AG09319 (cell line): Measurements from ENCODE around the gene DOCK1.

Source experiments
- DNase-seq: peaks from one replicate; pipeline ENCODE4 v3.0.0-alpha.2; 2010; ENCODE audit warnings: low read depth; ENCODE audit errors: extremely low read depth
- TF ChIP-seq, protein P1 (sequence below): IDR thresholded peaks from 2 replicates; pipeline ENCODE4 v1.5.1; 2011; ENCODE audit warnings: low read depth, mild to moderate bottlenecking, inconsistent platforms, low read length, moderate library complexity

Gene DOCK1

DNA sequence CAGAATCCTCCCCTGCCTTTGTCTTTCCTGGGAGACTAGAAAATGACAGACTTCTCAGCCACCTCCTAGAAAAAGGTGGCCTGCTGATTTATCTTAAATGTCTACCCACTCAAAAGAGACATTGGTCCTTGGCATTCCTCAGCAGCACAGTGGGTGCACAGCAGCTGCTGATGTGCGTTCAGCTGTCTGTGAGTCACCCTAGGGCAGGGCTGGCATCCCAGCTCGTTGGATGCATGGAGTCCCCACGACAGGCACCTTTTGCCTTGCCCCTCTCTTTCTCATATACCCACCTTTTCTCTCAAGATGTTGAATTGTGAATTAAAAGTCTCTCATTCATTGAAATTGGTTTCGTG is 113.0 kb downstream of the DOCK1 start:
- no peak for DNase-seq
- TF ChIP-seq, protein P1, sequence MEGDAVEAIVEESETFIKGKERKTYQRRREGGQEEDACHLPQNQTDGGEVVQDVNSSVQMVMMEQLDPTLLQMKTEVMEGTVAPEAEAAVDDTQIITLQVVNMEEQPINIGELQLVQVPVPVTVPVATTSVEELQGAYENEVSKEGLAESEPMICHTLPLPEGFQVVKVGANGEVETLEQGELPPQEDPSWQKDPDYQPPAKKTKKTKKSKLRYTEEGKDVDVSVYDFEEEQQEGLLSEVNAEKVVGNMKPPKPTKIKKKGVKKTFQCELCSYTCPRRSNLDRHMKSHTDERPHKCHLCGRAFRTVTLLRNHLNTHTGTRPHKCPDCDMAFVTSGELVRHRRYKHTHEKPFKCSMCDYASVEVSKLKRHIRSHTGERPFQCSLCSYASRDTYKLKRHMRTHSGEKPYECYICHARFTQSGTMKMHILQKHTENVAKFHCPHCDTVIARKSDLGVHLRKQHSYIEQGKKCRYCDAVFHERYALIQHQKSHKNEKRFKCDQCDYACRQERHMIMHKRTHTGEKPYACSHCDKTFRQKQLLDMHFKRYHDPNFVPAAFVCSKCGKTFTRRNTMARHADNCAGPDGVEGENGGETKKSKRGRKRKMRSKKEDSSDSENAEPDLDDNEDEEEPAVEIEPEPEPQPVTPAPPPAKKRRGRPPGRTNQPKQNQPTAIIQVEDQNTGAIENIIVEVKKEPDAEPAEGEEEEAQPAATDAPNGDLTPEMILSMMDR: no peak

GRCh38 chr10:127018766-127019165 is 113.5 kb downstream of the DOCK1 start:
- TF ChIP-seq, protein P1: no peak
- DNase-seq: no peak

GRCh38 chr10:127020260-127020659 is 115.0 kb downstream of the DOCK1 start:
- TF ChIP-seq, protein P1: no peak
- DNase-seq: no peak

GRCh38 chr10:127021801-127022200 is 116.6 kb downstream of the DOCK1 start:
- TF ChIP-seq, protein P1: no peak
- no peak for DNase-seq

DNA sequence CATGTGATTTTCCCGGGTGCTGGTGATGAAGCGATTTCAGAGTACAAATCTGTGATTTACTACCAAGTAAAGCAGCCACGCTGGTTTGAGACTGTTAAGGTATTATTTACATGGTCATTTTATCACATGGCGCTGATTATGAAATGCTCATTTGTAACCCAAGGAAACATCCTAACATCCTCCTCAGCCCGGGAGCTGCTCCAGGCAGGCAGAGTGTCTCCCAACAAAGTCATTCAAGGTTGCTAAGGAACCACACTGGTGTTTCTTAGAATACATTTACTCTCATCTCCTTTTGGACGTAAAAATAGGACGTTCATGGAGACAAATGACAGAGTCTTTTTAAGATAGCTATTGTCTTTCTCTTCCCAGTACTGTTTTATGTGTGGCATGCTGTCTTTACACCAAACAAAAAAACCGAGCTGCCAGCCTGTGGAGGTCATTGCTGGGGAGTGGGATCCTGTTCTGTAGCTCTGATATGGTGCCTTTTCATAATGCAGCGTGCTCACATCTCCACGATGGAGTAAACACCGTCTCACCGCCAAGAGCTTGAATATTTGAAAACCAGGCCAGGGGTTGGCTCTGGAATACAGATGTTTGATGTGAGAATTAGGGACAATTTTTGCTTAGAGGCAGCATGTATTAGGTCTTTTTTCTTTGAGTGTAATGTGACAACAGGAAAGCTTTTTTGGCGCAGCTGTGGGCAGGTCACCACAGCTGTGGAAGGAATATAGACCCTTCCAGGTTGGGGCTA is 119.6 kb downstream of the DOCK1 start:
- peak; percentile 66 for DNase-seq
- TF ChIP-seq, protein P1: no peak

DNA sequence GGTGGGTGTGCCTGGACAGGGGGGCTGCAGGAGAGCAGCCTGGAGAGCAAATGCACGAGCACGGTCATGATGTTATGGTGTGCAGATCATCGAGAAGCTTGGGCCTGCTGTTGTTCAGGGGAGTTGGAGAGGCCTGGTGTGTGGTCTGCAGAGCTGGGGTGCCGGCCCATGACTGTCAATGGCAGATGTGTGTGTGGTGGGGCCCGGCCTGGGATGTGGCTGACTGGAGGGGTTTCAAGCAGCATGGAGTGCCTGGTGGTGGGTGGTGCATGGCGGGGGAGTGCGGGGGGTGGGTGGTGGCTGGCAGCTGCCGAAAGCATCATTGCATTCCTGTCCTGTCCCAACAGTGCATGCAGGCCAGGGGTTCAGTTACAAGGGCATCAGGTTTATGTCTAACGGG is 122.6 kb downstream of the DOCK1 start:
- no peak for DNase-seq
- TF ChIP-seq, protein P1: no peak

DNA sequence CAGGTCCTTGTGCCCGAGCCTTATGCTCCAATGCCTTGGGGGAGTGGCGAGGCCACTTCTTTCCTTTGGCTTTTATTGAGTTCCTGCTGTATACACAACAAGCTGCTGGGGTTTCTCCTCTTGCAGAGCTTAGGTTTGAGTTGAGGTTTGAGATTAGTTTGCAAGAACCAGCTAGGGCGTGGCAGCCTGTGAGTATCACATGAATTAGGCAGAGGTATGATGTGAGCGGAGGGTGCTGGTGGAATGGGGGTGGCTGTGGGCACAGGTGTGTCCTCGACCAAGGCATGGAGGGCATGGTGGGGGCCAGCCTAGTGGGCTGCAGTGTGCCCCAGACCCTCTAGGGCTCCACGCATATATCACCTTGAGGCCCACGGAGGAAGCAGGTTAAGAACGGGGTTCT is 123.3 kb downstream of the DOCK1 start:
- TF ChIP-seq, protein P1: no peak
- DNase-seq: no peak
